Spleen (tissue), 7 donors: Measurements from ENCODE around the gene PRKCA.

Experiments
- POLR2A ChIP-seq, 3 donors: fragments of 450-650 bp; IDR thresholded peaks; one replicate each; pipeline ENCODE4 v1.5.1; 2017; ENCODE audit warnings: antibody characterized with exemption in 3 of 3, mild to moderate bottlenecking in 1 of 3
- POLR2AphosphoS5 ChIP-seq, 3 donors: sonication (generic); formaldehyde crosslinking; IDR thresholded peaks; one replicate each; pipeline ENCODE4 v1.5.1; 2017; ENCODE audit warnings: antibody characterized with exemption in 3 of 3
- TF ChIP-seq, protein P1 (sequence below), 11 experiments: fragments of 200-600 bp in 7 of 11; fragments of 450-650 bp in 4 of 11; sonication (generic) in 4 of 11; IDR thresholded peaks in 8 of 11; conservative IDR thresholded peaks in 3 of 11; 1 replicate in 7 of 11; 2 replicates in 4 of 11; pipeline versions ENCODE4 v1.4.0 to v1.8.0; 2016 to 2021; ENCODE audit warnings: antibody characterized with exemption in 11 of 11, inconsistent platforms in 4 of 11, mild to moderate bottlenecking in 1 of 11
- donor health status: DM: no; HTN: no; CAD: no; lungs with moderate emphysema.
- donor health status: DM: no; HTN: no; CAD: no.
- donor health status: DM: no; HTN: no; CAD: no.

DNA sequence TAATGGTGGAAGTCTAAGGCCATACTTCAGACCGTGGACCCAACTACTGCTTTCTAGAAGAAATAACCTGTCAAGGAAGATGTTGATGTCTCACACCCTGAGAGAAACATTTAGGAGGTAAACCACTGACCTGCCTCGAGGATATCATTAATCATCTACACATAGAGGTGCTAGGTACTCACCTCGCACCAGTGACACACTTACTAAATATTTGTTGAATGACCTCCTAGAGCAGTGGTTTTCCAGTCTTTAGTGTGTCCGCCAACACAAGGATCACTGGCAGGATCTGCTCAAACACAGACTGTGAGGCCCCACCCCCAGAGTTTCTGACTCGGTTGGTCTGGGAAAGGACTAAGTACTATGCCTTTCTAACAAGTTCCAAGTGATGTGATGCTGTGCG, 335.1 kb downstream of the PRKCA start:
- TF ChIP-seq POLR2AphosphoS5 (IDR thresholded peaks at IDR 0.05) = no peak
- TF ChIP-seq, protein P1, sequence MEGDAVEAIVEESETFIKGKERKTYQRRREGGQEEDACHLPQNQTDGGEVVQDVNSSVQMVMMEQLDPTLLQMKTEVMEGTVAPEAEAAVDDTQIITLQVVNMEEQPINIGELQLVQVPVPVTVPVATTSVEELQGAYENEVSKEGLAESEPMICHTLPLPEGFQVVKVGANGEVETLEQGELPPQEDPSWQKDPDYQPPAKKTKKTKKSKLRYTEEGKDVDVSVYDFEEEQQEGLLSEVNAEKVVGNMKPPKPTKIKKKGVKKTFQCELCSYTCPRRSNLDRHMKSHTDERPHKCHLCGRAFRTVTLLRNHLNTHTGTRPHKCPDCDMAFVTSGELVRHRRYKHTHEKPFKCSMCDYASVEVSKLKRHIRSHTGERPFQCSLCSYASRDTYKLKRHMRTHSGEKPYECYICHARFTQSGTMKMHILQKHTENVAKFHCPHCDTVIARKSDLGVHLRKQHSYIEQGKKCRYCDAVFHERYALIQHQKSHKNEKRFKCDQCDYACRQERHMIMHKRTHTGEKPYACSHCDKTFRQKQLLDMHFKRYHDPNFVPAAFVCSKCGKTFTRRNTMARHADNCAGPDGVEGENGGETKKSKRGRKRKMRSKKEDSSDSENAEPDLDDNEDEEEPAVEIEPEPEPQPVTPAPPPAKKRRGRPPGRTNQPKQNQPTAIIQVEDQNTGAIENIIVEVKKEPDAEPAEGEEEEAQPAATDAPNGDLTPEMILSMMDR (IDR thresholded peaks at IDR 0.05 in 8 of 11, conservative IDR thresholded peaks at IDR 0.05 in 3 of 11) = no peak
- no peak for TF ChIP-seq POLR2A (IDR thresholded peaks at IDR 0.05)
